IMR-90 (cell line): ENCODE measurements around the gene MEF2A. TPM values are rescaled to one million over a fixed set of nuclear protein-coding genes. Genes with fewer than 3 reads are reported as not detected.

Experiments used
- ATAC-seq: fragments of 200-7000 bp; cut with Tn5 transposase; 2 replicates; pipeline ENCODE4 v1.9.1; 2020; ENCODE audit warnings: low read depth, mild to moderate bottlenecking, moderate library complexity
- BruUV-seq: library from RNA; stranded (reverse); fragments of 400-500 nt; replicated peaks from 2 replicates; lab custom pipeline; 2021; lab: Mats Ljungman, UMichigan
- CTCF ChIA-PET: fragments of 300-600 bp; formaldehyde crosslinking; extraction: SDS; loops from one replicate; lab custom pipeline; 2021; ENCODE audit warnings: antibody characterized with exemption; lab: Yijun Ruan, JAX
- POLR2A ChIA-PET: fragments of 300-600 bp; sonication (Branson Sonifier 250); formaldehyde crosslinking; loops from one replicate; lab custom pipeline; 2022; ENCODE audit warnings: antibody characterized with exemption; ENCODE audit not compliant: unreplicated experiment; lab: Charles Lee
- DNase-seq: peaks from one replicate; pipeline ENCODE4 v3.0.0; 2013
- H2AFZ ChIP-seq: replicated peaks from 2 replicates; pipeline ENCODE3; 2013; ENCODE audit warnings: low read length, mild to moderate bottlenecking; ENCODE audit not compliant: poor library complexity
- H2AK5ac ChIP-seq: 2 replicates; pipeline ENCODE4 v1.6.1; 2013; ENCODE audit warnings: low read depth, low read length, inconsistent platforms
- H2AK9ac ChIP-seq: replicated peaks from 2 replicates; pipeline ENCODE3; 2013; ENCODE audit warnings: mild to moderate bottlenecking, low read depth, low read length, moderate library complexity; ENCODE audit not compliant: poor library complexity
- H2BK120ac ChIP-seq: 2 replicates; pipeline ENCODE4 v1.6.1; 2013; ENCODE audit warnings: low read depth, low read length, inconsistent platforms
- H2BK15ac ChIP-seq: 3 replicates; pipeline ENCODE4 v1.6.1; 2013; ENCODE audit warnings: low read depth, low read length, inconsistent platforms
- H2BK20ac ChIP-seq: 2 replicates; pipeline ENCODE4 v1.6.1; 2013; ENCODE audit warnings: low read depth, mild to moderate bottlenecking, inconsistent platforms, low read length, moderate library complexity
- H2BK5ac ChIP-seq: 2 replicates; pipeline ENCODE4 v1.6.1; 2013; ENCODE audit warnings: mild to moderate bottlenecking, low read depth, low read length, inconsistent platforms; ENCODE audit not compliant: poor library complexity, severe bottlenecking
- H3K14ac ChIP-seq: replicated peaks from 2 replicates; pipeline ENCODE4 v1.6.1; 2013; ENCODE audit warnings: low read depth, low read length, inconsistent platforms
- H3K18ac ChIP-seq: 2 replicates; pipeline ENCODE4 v1.6.1; 2013; ENCODE audit warnings: low read depth, low read length, control low read depth
- H3K23ac ChIP-seq: 2 replicates; pipeline ENCODE4 v1.6.1; 2013; ENCODE audit warnings: low read depth, low read length, inconsistent platforms
- H3K27ac ChIP-seq: 2 replicates; pipeline ENCODE4 v1.5.1; 2013; ENCODE audit warnings: mild to moderate bottlenecking, control low read depth, low read length; ENCODE audit not compliant: insufficient read depth
- H3K27me3 ChIP-seq: 2 replicates; pipeline ENCODE4 v1.6.1; 2013; ENCODE audit warnings: low read length; ENCODE audit not compliant: control insufficient read depth, insufficient read depth
- H3K36me3 ChIP-seq: 2 replicates; pipeline ENCODE4 v1.6.1; 2013; ENCODE audit warnings: low read length, mixed read lengths; ENCODE audit not compliant: control insufficient read depth, insufficient read depth
- H3K4ac ChIP-seq: 2 replicates; pipeline ENCODE4 v1.6.1; 2013; ENCODE audit warnings: low read depth, low read length, inconsistent platforms
- H3K4me1 ChIP-seq: 2 replicates; pipeline ENCODE4 v1.6.1; 2013; ENCODE audit warnings: low read length, mixed read lengths; ENCODE audit not compliant: control insufficient read depth, insufficient read depth
- H3K4me2 ChIP-seq: 2 replicates; pipeline ENCODE4 v1.6.1; 2013; ENCODE audit warnings: low read depth, mild to moderate bottlenecking, control low read depth, low read length, moderate library complexity
- H3K4me3 ChIP-seq: 2 replicates; pipeline ENCODE4 v1.5.1; 2013; ENCODE audit warnings: low read depth, mild to moderate bottlenecking, control low read depth, low read length, moderate library complexity; ENCODE audit not compliant: insufficient read depth
- H3K56ac ChIP-seq: 2 replicates; pipeline ENCODE4 v1.6.1; 2013; ENCODE audit warnings: low read length, inconsistent platforms; ENCODE audit not compliant: insufficient read depth; ENCODE audit errors: extremely low read depth
- H3K79me1 ChIP-seq, 2 experiments: 2 replicates each; pipeline ENCODE4 v1.6.1; 2013; ENCODE audit warnings: low read length in 2 of 2, inconsistent platforms in 1 of 2, low read depth in 1 of 2
- H3K9ac ChIP-seq: 2 replicates; pipeline ENCODE4 v1.6.1; 2013; ENCODE audit warnings: low read depth, low read length, control low read depth
- H3K9me1 ChIP-seq: 2 replicates; pipeline ENCODE4 v1.6.1; 2013; ENCODE audit warnings: low read length, inconsistent platforms; ENCODE audit not compliant: insufficient read depth
- H3K9me3 ChIP-seq: 2 replicates; pipeline ENCODE4 v1.6.1; 2013; ENCODE audit warnings: low read length; ENCODE audit not compliant: control insufficient read depth, insufficient read depth
- H4K20me1 ChIP-seq: 2 replicates; pipeline ENCODE4 v1.6.1; 2013; ENCODE audit warnings: low read length, inconsistent platforms; ENCODE audit not compliant: insufficient read depth
- H4K5ac ChIP-seq: 2 replicates; pipeline ENCODE4 v1.6.1; 2013; ENCODE audit warnings: mild to moderate bottlenecking, low read depth, low read length, control low read depth
- H4K8ac ChIP-seq, 2 experiments: 2 replicates each; pipeline ENCODE4 v1.6.1; 2013; ENCODE audit warnings: low read depth in 2 of 2, low read length in 2 of 2, control low read depth in 1 of 2, inconsistent platforms in 1 of 2
- H4K91ac ChIP-seq: 2 replicates; pipeline ENCODE4 v1.6.1; 2013; ENCODE audit warnings: low read depth, low read length, inconsistent platforms; ENCODE audit not compliant: insufficient read depth
- BHLHE40 ChIP-seq: fragments of 150-350 bp; IDR thresholded peaks from 2 replicates; pipeline ENCODE4 v1.6.1; 2016; ENCODE audit warnings: mild to moderate bottlenecking, low read depth, low read length
- CEBPB ChIP-seq: IDR thresholded peaks from 2 replicates; pipeline ENCODE4 v1.6.1; 2012; ENCODE audit warnings: low read depth, low read length, improper control_type of control experiment
- CHD1 ChIP-seq: IDR thresholded peaks from 2 replicates; pipeline ENCODE4 v1.6.1; 2012; ENCODE audit warnings: low read depth, low read length, improper control_type of control experiment
- FOS ChIP-seq: fragments of 150-350 bp; IDR thresholded peaks from 2 replicates; pipeline ENCODE4 v1.6.1; 2016; ENCODE audit warnings: low read depth, low read length
- MAFK ChIP-seq: IDR thresholded peaks from 2 replicates; pipeline ENCODE4 v1.6.1; 2012; ENCODE audit warnings: low read depth, low read length, improper control_type of control experiment
- MAZ ChIP-seq: IDR thresholded peaks from 2 replicates; pipeline ENCODE4 v1.6.1; 2012; ENCODE audit warnings: low read depth, mild to moderate bottlenecking, low read length, improper control_type of control experiment, moderate library complexity, borderline replicate concordance
- MXI1 ChIP-seq: IDR thresholded peaks from 2 replicates; pipeline ENCODE4 v1.6.1; 2012; ENCODE audit warnings: low read depth, mild to moderate bottlenecking, low read length, moderate library complexity, borderline replicate concordance
- NFE2L2 ChIP-seq: fragments of 150-350 bp; IDR thresholded peaks from 2 replicates; pipeline ENCODE4 v1.6.1; 2016; ENCODE audit warnings: low read depth, mild to moderate bottlenecking, low read length
- POLR2A ChIP-seq: IDR thresholded peaks from 2 replicates; pipeline ENCODE4 v1.6.1; 2012; ENCODE audit warnings: mild to moderate bottlenecking, low read depth, low read length
- RAD21 ChIP-seq: IDR thresholded peaks from 2 replicates; pipeline ENCODE4 v1.6.1; 2012; ENCODE audit warnings: low read length, improper control_type of control experiment
- RCOR1 ChIP-seq: IDR thresholded peaks from 2 replicates; pipeline ENCODE4 v1.6.1; 2012; ENCODE audit warnings: mild to moderate bottlenecking, low read length, improper control_type of control experiment; ENCODE audit not compliant: insufficient replicate concordance
- RFX5 ChIP-seq: IDR thresholded peaks from 2 replicates; pipeline ENCODE4 v1.8.0; 2012; ENCODE audit warnings: low read depth, mild to moderate bottlenecking, low read length, moderate library complexity
- SMC3 ChIP-seq: fragments of 150-350 bp; IDR thresholded peaks from 2 replicates; pipeline ENCODE4 v1.6.1; 2016; ENCODE audit warnings: low read depth, mild to moderate bottlenecking, antibody characterized with exemption, low read length, moderate library complexity
- WGBS, 2 experiments: methylation state at CpG; one replicate each; pipeline versions ENCODE4 v1.1.5 to v1.1.7; 2013; ENCODE audit warnings: missing lambda C conversion rate in 2 of 2; ENCODE audit not compliant: insufficient read length in 1 of 2; ENCODE audit errors: extremely low coverage in 2 of 2; 5-methylcytosine and 5-hydroxymethylcytosine counted together
- dilution Hi-C: fragments of 300-500 bp; cut with HindIII; formaldehyde crosslinking; loops from one replicate; pipeline ENCODE4 v1.14.3; 2018; ENCODE audit warnings: low sequenced_read_pairs; ENCODE audit not compliant: unreplicated experiment
- in situ Hi-C: fragments of 300-500 bp; cut with MboI; formaldehyde crosslinking; loops from 3 replicates; pipeline ENCODE4 v1.14.3; 2019; ENCODE audit warnings: low sequenced_read_pairs, inconsistent platforms, mixed read lengths
- intact Hi-C: fragments of 100-400 bp; cut with micrococcal nuclease; formaldehyde crosslinking; loops from 2 replicates; pipeline ENCODE4 v1.10.0; 2022
- polyA plus RNA-seq, 3 experiments: library from polyadenylated mRNA; depleted of rRNA; stranded (reverse); fragments of >200 nt; gene quantifications; 2 replicates each; pipeline ENCODE4 v1.2.3, GENCODE V29; 2012; ENCODE audit warnings: low replicate concordance in 1 of 3
- total RNA-seq: library from RNA; depleted of rRNA; stranded (reverse); fragments of >200 nt; gene quantifications from 2 replicates; pipeline ENCODE4 v1.2.3, GENCODE V29; 2012
- TF ChIP-seq, protein P1 (sequence below): fragments of 150-350 bp; IDR thresholded peaks from 2 replicates; pipeline ENCODE4 v1.6.1; 2016; ENCODE audit warnings: low read depth, mild to moderate bottlenecking, low read length, moderate library complexity, borderline replicate concordance
- TF ChIP-seq, protein P2 (sequence below): conservative IDR thresholded peaks from 2 replicates; pipeline ENCODE4 v1.5.1; 2012; ENCODE audit warnings: mild to moderate bottlenecking, low read depth, low read length, improper control_type of control experiment
- TF ChIP-seq, protein P3 (sequence below): fragments of 150-350 bp; IDR thresholded peaks from 2 replicates; pipeline ENCODE4 v1.6.1; 2017; ENCODE audit warnings: mild to moderate bottlenecking, antibody characterized with exemption, low read length, low read depth

Gene MEF2A
- total and polyA plus RNA-seq, 2 of the 4 experiments (the other 2 are of a cell fraction), result 16.1 to 16.7 TPM

DNA sequence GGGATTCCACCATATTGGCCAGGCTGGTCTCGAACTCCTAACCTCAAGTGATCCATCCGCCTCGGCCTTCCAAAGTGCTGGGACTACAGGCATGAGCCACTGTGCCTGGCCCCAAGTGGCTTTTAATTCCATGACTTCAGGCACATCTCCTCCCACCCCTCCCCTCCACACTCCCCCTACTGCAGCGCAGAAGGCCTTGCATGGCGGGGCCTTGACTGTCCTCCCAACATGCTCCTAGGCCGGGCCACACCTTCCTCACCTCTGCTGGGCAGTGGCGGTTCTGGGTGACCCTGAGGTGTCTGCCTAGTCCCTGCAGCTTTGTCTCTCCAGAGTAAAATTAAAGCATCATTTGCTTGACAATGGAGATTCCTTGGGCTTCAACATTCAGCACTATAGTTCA is 160.5 kb downstream of the MEF2A start:
- 92% methylated on average over 2 of the region's 7 CpGs; no CpG with 5 or more reads in 1 of the 2 experiments for WGBS, 2 experiments
- intact Hi-C loops, result no loop called here
- ChIA-PET CTCF (no interaction called here), POLR2A (no interaction called here)
- no peaks in the 10 kb centered on the region; the same call in 1 of the 2 replicates for H3K9me3 ChIP-seq
- no peaks in the 10 kb centered on the region; the same call in 1 of the 2 replicates for H3K4me1 ChIP-seq
- H3K4me3 ChIP-seq, result no peak overlapping the region
- no peak overlapping the region for H3K4ac ChIP-seq
- no peak overlapping the region for H2BK120ac ChIP-seq
- ATAC-seq (no peak), DNase-seq (no peak)
- H3K79me1 ChIP-seq, result no peaks in the 10 kb centered on the region; a peak in 1 of 4 replicates
- no peak overlapping the region for H4K5ac ChIP-seq
- H3K56ac ChIP-seq, result no peak overlapping the region
- no peaks in the 10 kb centered on the region for H3K9me1 ChIP-seq
- H3K27ac ChIP-seq, result no peak overlapping the region
- H2AFZ ChIP-seq, result no peak overlapping the region
- in situ Hi-C loops, result loop anchor here (25.0 kb wide), 1 partner anchor 614 kb away; the partner anchor contains the start of gene SYNM
- no peak overlapping the region for H3K14ac ChIP-seq
- H4K20me1 ChIP-seq, result no peaks in the 10 kb centered on the region
- no peak overlapping the region for H3K4me2 ChIP-seq
- dilution Hi-C loops, result no loop called here
- H4K91ac ChIP-seq, result no peak overlapping the region
- no peak for TF ChIP-seq POLR2A
- TF ChIP-seq MXI1, result no peak
- TF ChIP-seq, protein P1, sequence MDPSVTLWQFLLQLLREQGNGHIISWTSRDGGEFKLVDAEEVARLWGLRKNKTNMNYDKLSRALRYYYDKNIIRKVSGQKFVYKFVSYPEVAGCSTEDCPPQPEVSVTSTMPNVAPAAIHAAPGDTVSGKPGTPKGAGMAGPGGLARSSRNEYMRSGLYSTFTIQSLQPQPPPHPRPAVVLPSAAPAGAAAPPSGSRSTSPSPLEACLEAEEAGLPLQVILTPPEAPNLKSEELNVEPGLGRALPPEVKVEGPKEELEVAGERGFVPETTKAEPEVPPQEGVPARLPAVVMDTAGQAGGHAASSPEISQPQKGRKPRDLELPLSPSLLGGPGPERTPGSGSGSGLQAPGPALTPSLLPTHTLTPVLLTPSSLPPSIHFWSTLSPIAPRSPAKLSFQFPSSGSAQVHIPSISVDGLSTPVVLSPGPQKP, result no peak
- TF ChIP-seq, protein P2, sequence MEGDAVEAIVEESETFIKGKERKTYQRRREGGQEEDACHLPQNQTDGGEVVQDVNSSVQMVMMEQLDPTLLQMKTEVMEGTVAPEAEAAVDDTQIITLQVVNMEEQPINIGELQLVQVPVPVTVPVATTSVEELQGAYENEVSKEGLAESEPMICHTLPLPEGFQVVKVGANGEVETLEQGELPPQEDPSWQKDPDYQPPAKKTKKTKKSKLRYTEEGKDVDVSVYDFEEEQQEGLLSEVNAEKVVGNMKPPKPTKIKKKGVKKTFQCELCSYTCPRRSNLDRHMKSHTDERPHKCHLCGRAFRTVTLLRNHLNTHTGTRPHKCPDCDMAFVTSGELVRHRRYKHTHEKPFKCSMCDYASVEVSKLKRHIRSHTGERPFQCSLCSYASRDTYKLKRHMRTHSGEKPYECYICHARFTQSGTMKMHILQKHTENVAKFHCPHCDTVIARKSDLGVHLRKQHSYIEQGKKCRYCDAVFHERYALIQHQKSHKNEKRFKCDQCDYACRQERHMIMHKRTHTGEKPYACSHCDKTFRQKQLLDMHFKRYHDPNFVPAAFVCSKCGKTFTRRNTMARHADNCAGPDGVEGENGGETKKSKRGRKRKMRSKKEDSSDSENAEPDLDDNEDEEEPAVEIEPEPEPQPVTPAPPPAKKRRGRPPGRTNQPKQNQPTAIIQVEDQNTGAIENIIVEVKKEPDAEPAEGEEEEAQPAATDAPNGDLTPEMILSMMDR, result no peak
- no peak for TF ChIP-seq RFX5
- TF ChIP-seq CEBPB, result no peak
- no peak for TF ChIP-seq NFE2L2
- TF ChIP-seq CHD1, result no peak
- no peak for TF ChIP-seq RAD21
- TF ChIP-seq MAFK, result no peak
- TF ChIP-seq FOS, result no peak
- TF ChIP-seq RCOR1, result no peak
- TF ChIP-seq, protein P3, sequence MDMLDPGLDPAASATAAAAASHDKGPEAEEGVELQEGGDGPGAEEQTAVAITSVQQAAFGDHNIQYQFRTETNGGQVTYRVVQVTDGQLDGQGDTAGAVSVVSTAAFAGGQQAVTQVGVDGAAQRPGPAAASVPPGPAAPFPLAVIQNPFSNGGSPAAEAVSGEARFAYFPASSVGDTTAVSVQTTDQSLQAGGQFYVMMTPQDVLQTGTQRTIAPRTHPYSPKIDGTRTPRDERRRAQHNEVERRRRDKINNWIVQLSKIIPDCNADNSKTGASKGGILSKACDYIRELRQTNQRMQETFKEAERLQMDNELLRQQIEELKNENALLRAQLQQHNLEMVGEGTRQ, result no peak
- TF ChIP-seq SMC3, result no peak
- TF ChIP-seq MAZ, result no peak
- TF ChIP-seq BHLHE40, result no peak
- H2AK9ac ChIP-seq, result no peak overlapping the region
- no peak overlapping the region for H3K9ac ChIP-seq
- no TSS peak for BruUV-seq
- H3K36me3 ChIP-seq, result peaks cover 7% of the 10 kb centered on the region; the same call in 1 of the 2 replicates
- no peaks in the 10 kb centered on the region for H3K27me3 ChIP-seq
- no peak overlapping the region for H2BK5ac ChIP-seq
- no peak overlapping the region for H4K8ac ChIP-seq
- H2AK5ac ChIP-seq, result no peak overlapping the region
- no peak overlapping the region for H3K18ac ChIP-seq
- no peak overlapping the region for H2BK20ac ChIP-seq
- no peak overlapping the region for H3K23ac ChIP-seq
- no peak overlapping the region for H2BK15ac ChIP-seq
